IMR-90 (cell line): Measurements from ENCODE around the gene ZNF211.

Source experiments
- CEBPB ChIP-seq: IDR thresholded peaks from 2 replicates; pipeline ENCODE4 v1.6.1; 2012; ENCODE audit warnings: low read depth, low read length, improper control_type of control experiment
- CHD1 ChIP-seq: IDR thresholded peaks from 2 replicates; pipeline ENCODE4 v1.6.1; 2012; ENCODE audit warnings: low read depth, low read length, improper control_type of control experiment
- FOS ChIP-seq: fragments of 150-350 bp; IDR thresholded peaks from 2 replicates; pipeline ENCODE4 v1.6.1; 2016; ENCODE audit warnings: low read depth, low read length
- MAFK ChIP-seq: IDR thresholded peaks from 2 replicates; pipeline ENCODE4 v1.6.1; 2012; ENCODE audit warnings: low read depth, low read length, improper control_type of control experiment
- MAZ ChIP-seq: IDR thresholded peaks from 2 replicates; pipeline ENCODE4 v1.6.1; 2012; ENCODE audit warnings: low read depth, mild to moderate bottlenecking, low read length, improper control_type of control experiment, moderate library complexity, borderline replicate concordance
- MXI1 ChIP-seq: IDR thresholded peaks from 2 replicates; pipeline ENCODE4 v1.6.1; 2012; ENCODE audit warnings: low read depth, mild to moderate bottlenecking, low read length, moderate library complexity, borderline replicate concordance
- POLR2A ChIP-seq: IDR thresholded peaks from 2 replicates; pipeline ENCODE4 v1.6.1; 2012; ENCODE audit warnings: mild to moderate bottlenecking, low read depth, low read length
- RAD21 ChIP-seq: IDR thresholded peaks from 2 replicates; pipeline ENCODE4 v1.6.1; 2012; ENCODE audit warnings: low read length, improper control_type of control experiment
- RCOR1 ChIP-seq: IDR thresholded peaks from 2 replicates; pipeline ENCODE4 v1.6.1; 2012; ENCODE audit warnings: mild to moderate bottlenecking, low read length, improper control_type of control experiment; ENCODE audit not compliant: insufficient replicate concordance
- RFX5 ChIP-seq: IDR thresholded peaks from 2 replicates; pipeline ENCODE4 v1.8.0; 2012; ENCODE audit warnings: low read depth, mild to moderate bottlenecking, low read length, moderate library complexity
- SMC3 ChIP-seq: fragments of 150-350 bp; IDR thresholded peaks from 2 replicates; pipeline ENCODE4 v1.6.1; 2016; ENCODE audit warnings: low read depth, mild to moderate bottlenecking, antibody characterized with exemption, low read length, moderate library complexity
- TF ChIP-seq, protein P1 (sequence below): conservative IDR thresholded peaks from 2 replicates; pipeline ENCODE4 v1.5.1; 2012; ENCODE audit warnings: mild to moderate bottlenecking, low read depth, low read length, improper control_type of control experiment
- TF ChIP-seq, protein P2 (sequence below): fragments of 150-350 bp; IDR thresholded peaks from 2 replicates; pipeline ENCODE4 v1.6.1; 2017; ENCODE audit warnings: mild to moderate bottlenecking, antibody characterized with exemption, low read length, low read depth

DNA sequence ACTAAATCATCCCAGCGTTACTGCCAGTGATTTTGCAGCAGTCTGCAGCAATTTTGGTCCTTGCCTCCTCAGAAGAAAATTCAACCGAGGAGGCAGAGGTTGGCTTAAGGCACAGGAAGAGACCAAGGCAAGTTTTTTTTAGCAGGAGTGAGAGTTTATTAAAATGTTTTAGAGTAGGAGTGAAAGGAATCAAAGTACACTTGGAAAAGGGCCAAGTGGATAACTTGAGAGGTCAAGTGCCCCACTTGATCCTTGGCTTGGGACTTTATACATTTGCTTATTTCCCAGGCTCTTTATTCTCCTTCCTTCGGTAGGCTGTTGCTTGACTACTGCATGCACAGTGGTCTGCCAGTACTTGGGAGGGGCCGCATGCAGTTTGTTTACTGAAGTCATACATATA lies 21.9 kb upstream of the ZNF211 start:
- TF ChIP-seq POLR2A (no peak), RFX5 (no peak), SMC3 (no peak), FOS (no peak), MXI1 (no peak), RCOR1 (no peak), CEBPB (no peak), CHD1 (no peak), MAZ (no peak), MAFK (no peak), RAD21 (no peak)
- TF ChIP-seq, protein P1, sequence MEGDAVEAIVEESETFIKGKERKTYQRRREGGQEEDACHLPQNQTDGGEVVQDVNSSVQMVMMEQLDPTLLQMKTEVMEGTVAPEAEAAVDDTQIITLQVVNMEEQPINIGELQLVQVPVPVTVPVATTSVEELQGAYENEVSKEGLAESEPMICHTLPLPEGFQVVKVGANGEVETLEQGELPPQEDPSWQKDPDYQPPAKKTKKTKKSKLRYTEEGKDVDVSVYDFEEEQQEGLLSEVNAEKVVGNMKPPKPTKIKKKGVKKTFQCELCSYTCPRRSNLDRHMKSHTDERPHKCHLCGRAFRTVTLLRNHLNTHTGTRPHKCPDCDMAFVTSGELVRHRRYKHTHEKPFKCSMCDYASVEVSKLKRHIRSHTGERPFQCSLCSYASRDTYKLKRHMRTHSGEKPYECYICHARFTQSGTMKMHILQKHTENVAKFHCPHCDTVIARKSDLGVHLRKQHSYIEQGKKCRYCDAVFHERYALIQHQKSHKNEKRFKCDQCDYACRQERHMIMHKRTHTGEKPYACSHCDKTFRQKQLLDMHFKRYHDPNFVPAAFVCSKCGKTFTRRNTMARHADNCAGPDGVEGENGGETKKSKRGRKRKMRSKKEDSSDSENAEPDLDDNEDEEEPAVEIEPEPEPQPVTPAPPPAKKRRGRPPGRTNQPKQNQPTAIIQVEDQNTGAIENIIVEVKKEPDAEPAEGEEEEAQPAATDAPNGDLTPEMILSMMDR, result no peak
- TF ChIP-seq, protein P2, sequence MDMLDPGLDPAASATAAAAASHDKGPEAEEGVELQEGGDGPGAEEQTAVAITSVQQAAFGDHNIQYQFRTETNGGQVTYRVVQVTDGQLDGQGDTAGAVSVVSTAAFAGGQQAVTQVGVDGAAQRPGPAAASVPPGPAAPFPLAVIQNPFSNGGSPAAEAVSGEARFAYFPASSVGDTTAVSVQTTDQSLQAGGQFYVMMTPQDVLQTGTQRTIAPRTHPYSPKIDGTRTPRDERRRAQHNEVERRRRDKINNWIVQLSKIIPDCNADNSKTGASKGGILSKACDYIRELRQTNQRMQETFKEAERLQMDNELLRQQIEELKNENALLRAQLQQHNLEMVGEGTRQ, result no peak
